Endodermal cell (in vitro differentiated cells): ENCODE measurements around the gene ATP5F1E. TPM values are rescaled to one million over a fixed set of nuclear protein-coding genes. Genes with fewer than 3 reads are reported as not detected.

ENCODE experiments used
- DNase-seq: peaks from one replicate; pipeline ENCODE4 v3.0.0-alpha.2; 2017
- H3K27ac ChIP-seq: 2 replicates; pipeline ENCODE4 v1.5.1; 2013; ENCODE audit warnings: mild to moderate bottlenecking, low read depth, low read length, moderate library complexity
- H3K27me3 ChIP-seq: 2 replicates; pipeline ENCODE4 v1.6.1; 2013; ENCODE audit warnings: mild to moderate bottlenecking, low read length, moderate library complexity; ENCODE audit not compliant: insufficient read depth, control insufficient read depth, poor library complexity, severe bottlenecking
- H3K36me3 ChIP-seq: 2 replicates; pipeline ENCODE4 v1.7.0; 2013; ENCODE audit warnings: mild to moderate bottlenecking, low read length, moderate library complexity; ENCODE audit not compliant: control insufficient read depth, insufficient read depth
- H3K4me1 ChIP-seq: one replicate; pipeline ENCODE4 v1.7.0; 2013; ENCODE audit warnings: low read length; ENCODE audit not compliant: control insufficient read depth, insufficient read depth
- H3K4me3 ChIP-seq: 2 replicates; pipeline ENCODE4 v1.5.1; 2013; ENCODE audit warnings: mild to moderate bottlenecking, low read length, moderate library complexity
- H3K9ac ChIP-seq: 2 replicates; pipeline ENCODE4 v1.6.1; 2013; ENCODE audit warnings: mild to moderate bottlenecking, low read length, moderate library complexity; ENCODE audit not compliant: poor library complexity, severe bottlenecking; ENCODE audit errors: extremely low read depth
- H3K9me3 ChIP-seq: 2 replicates; pipeline ENCODE4 v1.6.1; 2013; ENCODE audit warnings: mild to moderate bottlenecking, low read length, moderate library complexity; ENCODE audit not compliant: control insufficient read depth
- H3K27ac Mint-ChIP-seq: 2 replicates; pipeline ENCODE4 v1.8.0; 2020; ENCODE audit warnings: mixed read lengths
- H3K27me3 Mint-ChIP-seq: 2 replicates; pipeline ENCODE4 v1.8.0; 2021; ENCODE audit warnings: mild to moderate bottlenecking, mixed read lengths; ENCODE audit not compliant: insufficient read depth
- H3K36me3 Mint-ChIP-seq: 2 replicates; pipeline ENCODE4 v1.8.0; 2020; ENCODE audit warnings: low read depth, mixed read lengths
- H3K4me1 Mint-ChIP-seq: 2 replicates; pipeline ENCODE4 v1.8.0; 2020; ENCODE audit warnings: mixed read lengths
- H3K4me3 Mint-ChIP-seq: 2 replicates; pipeline ENCODE4 v1.8.0; 2020; ENCODE audit warnings: mild to moderate bottlenecking, moderate library complexity, mixed read lengths
- H3K9me3 Mint-ChIP-seq: 2 replicates; pipeline ENCODE4 v1.8.0; 2020; ENCODE audit warnings: mild to moderate bottlenecking, mixed read lengths
- WGBS, 2 experiments: methylation state at CpG; one replicate each; pipeline versions ENCODE4 v1.1.5 to v1.1.7; 2013; ENCODE audit warnings: missing lambda C conversion rate in 2 of 2, mixed read lengths in 1 of 2; ENCODE audit not compliant: insufficient coverage in 1 of 2, insufficient read length in 1 of 2; 5-methylcytosine and 5-hydroxymethylcytosine counted together
- total RNA-seq, 2 donors: library from RNA; stranded (reverse); fragmentation: NEBNext Ultra II Directional in 1 of 2; extraction: Animal tissue kit (Norgen Biotek cat#: 25700) in 1 of 2; gene quantifications; 2 replicates in 1 of 2; 3 replicates in 1 of 2; pipeline ENCODE4 v1.2.1, GENCODE V29; 2021
- TF ChIP-seq, protein P1 (sequence below): fragments of 200-600 bp; sonication (generic); conservative IDR thresholded peaks from 2 replicates; pipeline ENCODE4 v1.5.0; 2021; ENCODE audit warnings: antibody characterized with exemption, mild to moderate bottlenecking

Gene ATP5F1E
- total RNA-seq, 2 donors from 2014 or later, result 52.6 to 62.6 TPM

- WGBS, 2 experiments, result 86 to 90% methylated on average over 2 to 3 of the region's 3 CpGs
Measured at GRCh38 chr20:58976061-58976730, 55.9 kb downstream of the ATP5F1E start.

More at GRCh38 chr20:58976061-58976730, 55.9 kb downstream of the ATP5F1E start:
- no peak overlapping the region for H3K27ac ChIP-seq
- Mint-ChIP-seq H3K9me3 (peaks cover 7% of the 10 kb centered on the region), H3K27me3 (peaks cover 2% of the 10 kb centered on the region), H3K27ac (no peak overlapping the region), H3K4me1 (peaks cover 14% of the 10 kb centered on the region), H3K36me3 (no peaks in the 10 kb centered on the region), H3K4me3 (no peak overlapping the region)
- H3K27me3 ChIP-seq, result no peaks in the 10 kb centered on the region
- peaks cover 15% of the 10 kb centered on the region for H3K9me3 ChIP-seq
- no peaks in the 10 kb centered on the region for H3K36me3 ChIP-seq
- H3K4me1 ChIP-seq, result no peaks in the 10 kb centered on the region
- no peak overlapping the region for H3K9ac ChIP-seq
- no peak overlapping the region for H3K4me3 ChIP-seq
- TF ChIP-seq, protein P1, sequence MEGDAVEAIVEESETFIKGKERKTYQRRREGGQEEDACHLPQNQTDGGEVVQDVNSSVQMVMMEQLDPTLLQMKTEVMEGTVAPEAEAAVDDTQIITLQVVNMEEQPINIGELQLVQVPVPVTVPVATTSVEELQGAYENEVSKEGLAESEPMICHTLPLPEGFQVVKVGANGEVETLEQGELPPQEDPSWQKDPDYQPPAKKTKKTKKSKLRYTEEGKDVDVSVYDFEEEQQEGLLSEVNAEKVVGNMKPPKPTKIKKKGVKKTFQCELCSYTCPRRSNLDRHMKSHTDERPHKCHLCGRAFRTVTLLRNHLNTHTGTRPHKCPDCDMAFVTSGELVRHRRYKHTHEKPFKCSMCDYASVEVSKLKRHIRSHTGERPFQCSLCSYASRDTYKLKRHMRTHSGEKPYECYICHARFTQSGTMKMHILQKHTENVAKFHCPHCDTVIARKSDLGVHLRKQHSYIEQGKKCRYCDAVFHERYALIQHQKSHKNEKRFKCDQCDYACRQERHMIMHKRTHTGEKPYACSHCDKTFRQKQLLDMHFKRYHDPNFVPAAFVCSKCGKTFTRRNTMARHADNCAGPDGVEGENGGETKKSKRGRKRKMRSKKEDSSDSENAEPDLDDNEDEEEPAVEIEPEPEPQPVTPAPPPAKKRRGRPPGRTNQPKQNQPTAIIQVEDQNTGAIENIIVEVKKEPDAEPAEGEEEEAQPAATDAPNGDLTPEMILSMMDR, result no peak
- DNase-seq, result no peak

Other genes with a start within 250 kb of the ATP5F1E start
- gene GNAS-AS1, start 181.4 kb downstream of the ATP5F1E start, total RNA-seq, result 1 to 10 TPM; 9.3 to 9.7 TPM
- gene GNAS, start 179.6 kb downstream of the ATP5F1E start, total RNA-seq, result 1,000 to 10,000 TPM; 1,246 to 1,267 TPM
- gene NELFCD, start 51.1 kb downstream of the ATP5F1E start, total RNA-seq, result 10 to 100 TPM; 66.6 to 72.5 TPM
- gene CTSZ, start 25.1 kb downstream of the ATP5F1E start, total RNA-seq, result 10 to 100 TPM; 55.9 to 76.6 TPM
- gene TUBB1, start 12.9 kb downstream of the ATP5F1E start, total RNA-seq, result not detected
- gene PRELID3B, start 10.5 kb upstream of the ATP5F1E start, total RNA-seq, result 10 to 100 TPM; 48.6 to 50.8 TPM
- gene ZNF831, start 131.5 kb upstream of the ATP5F1E start, total RNA-seq, result not detected